OCI-LY1 (cell line): ENCODE results near the gene ALMS1.

ENCODE experiments used
- EZH2 ChIP-seq: fragments of 200-600 bp; sonication (generic), shearing (Covaris generic); IDR thresholded peaks from 2 replicates; pipeline ENCODE4 v1.8.0; 2017; ENCODE audit warnings: borderline replicate concordance, mixed run types, mild to moderate bottlenecking, antibody characterized with exemption, low read length, moderate library complexity, mixed read lengths
- TF ChIP-seq, protein P1 (sequence below): fragments of 200-600 bp; sonication (generic), shearing (Covaris generic); IDR thresholded peaks from 2 replicates; pipeline ENCODE4 v1.5.1; 2017; ENCODE audit warnings: mild to moderate bottlenecking, antibody characterized with exemption, low read length, moderate library complexity, mixed read lengths

DNA sequence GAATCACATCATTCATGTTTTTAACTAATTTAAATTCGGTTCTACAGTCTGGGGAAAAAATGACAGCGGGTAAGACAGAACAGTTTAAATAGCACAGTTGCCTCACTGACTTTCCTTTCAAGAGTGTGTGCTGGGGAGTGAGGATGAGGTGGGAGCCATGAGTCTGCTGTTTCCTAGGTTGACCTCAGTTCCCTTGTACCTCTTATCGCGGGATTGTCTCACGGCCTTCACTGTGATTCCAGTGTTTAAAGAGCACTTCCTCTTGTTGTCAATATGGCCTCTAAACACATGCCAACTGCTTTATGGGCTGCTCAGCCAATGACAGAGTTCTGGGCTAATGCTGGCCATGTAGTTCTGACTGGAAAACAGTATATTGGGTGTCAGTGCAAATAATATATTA, 41.6 kb upstream of the ALMS1 start:
- TF ChIP-seq, protein P1, sequence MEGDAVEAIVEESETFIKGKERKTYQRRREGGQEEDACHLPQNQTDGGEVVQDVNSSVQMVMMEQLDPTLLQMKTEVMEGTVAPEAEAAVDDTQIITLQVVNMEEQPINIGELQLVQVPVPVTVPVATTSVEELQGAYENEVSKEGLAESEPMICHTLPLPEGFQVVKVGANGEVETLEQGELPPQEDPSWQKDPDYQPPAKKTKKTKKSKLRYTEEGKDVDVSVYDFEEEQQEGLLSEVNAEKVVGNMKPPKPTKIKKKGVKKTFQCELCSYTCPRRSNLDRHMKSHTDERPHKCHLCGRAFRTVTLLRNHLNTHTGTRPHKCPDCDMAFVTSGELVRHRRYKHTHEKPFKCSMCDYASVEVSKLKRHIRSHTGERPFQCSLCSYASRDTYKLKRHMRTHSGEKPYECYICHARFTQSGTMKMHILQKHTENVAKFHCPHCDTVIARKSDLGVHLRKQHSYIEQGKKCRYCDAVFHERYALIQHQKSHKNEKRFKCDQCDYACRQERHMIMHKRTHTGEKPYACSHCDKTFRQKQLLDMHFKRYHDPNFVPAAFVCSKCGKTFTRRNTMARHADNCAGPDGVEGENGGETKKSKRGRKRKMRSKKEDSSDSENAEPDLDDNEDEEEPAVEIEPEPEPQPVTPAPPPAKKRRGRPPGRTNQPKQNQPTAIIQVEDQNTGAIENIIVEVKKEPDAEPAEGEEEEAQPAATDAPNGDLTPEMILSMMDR = no peak
- no peak for TF ChIP-seq EZH2
